IMR-90 (cell line): Measurements from ENCODE around the gene CELSR1. TPM values are rescaled to one million over a fixed set of nuclear protein-coding genes. Genes with fewer than 3 reads are reported as not detected.

ENCODE experiments used
- ATAC-seq: fragments of 200-7000 bp; cut with Tn5 transposase; 2 replicates; pipeline ENCODE4 v1.9.1; 2020; ENCODE audit warnings: low read depth, mild to moderate bottlenecking, moderate library complexity
- BruUV-seq: library from RNA; stranded (reverse); fragments of 400-500 nt; replicated peaks from 2 replicates; lab custom pipeline; 2021; lab: Mats Ljungman, UMichigan
- CTCF ChIA-PET: fragments of 300-600 bp; formaldehyde crosslinking; extraction: SDS; loops from one replicate; lab custom pipeline; 2021; ENCODE audit warnings: antibody characterized with exemption; lab: Yijun Ruan, JAX
- POLR2A ChIA-PET: fragments of 300-600 bp; sonication (Branson Sonifier 250); formaldehyde crosslinking; loops from one replicate; lab custom pipeline; 2022; ENCODE audit warnings: antibody characterized with exemption; ENCODE audit not compliant: unreplicated experiment; lab: Charles Lee
- DNase-seq: peaks from one replicate; pipeline ENCODE4 v3.0.0; 2013
- H2AFZ ChIP-seq: replicated peaks from 2 replicates; pipeline ENCODE3; 2013; ENCODE audit warnings: low read length, mild to moderate bottlenecking; ENCODE audit not compliant: poor library complexity
- H2AK5ac ChIP-seq: 2 replicates; pipeline ENCODE4 v1.6.1; 2013; ENCODE audit warnings: low read depth, low read length, inconsistent platforms
- H2AK9ac ChIP-seq: replicated peaks from 2 replicates; pipeline ENCODE3; 2013; ENCODE audit warnings: mild to moderate bottlenecking, low read depth, low read length, moderate library complexity; ENCODE audit not compliant: poor library complexity
- H2BK120ac ChIP-seq: 2 replicates; pipeline ENCODE4 v1.6.1; 2013; ENCODE audit warnings: low read depth, low read length, inconsistent platforms
- H2BK15ac ChIP-seq: 3 replicates; pipeline ENCODE4 v1.6.1; 2013; ENCODE audit warnings: low read depth, low read length, inconsistent platforms
- H2BK20ac ChIP-seq: 2 replicates; pipeline ENCODE4 v1.6.1; 2013; ENCODE audit warnings: low read depth, mild to moderate bottlenecking, inconsistent platforms, low read length, moderate library complexity
- H2BK5ac ChIP-seq: 2 replicates; pipeline ENCODE4 v1.6.1; 2013; ENCODE audit warnings: mild to moderate bottlenecking, low read depth, low read length, inconsistent platforms; ENCODE audit not compliant: poor library complexity, severe bottlenecking
- H3K14ac ChIP-seq: replicated peaks from 2 replicates; pipeline ENCODE4 v1.6.1; 2013; ENCODE audit warnings: low read depth, low read length, inconsistent platforms
- H3K18ac ChIP-seq: 2 replicates; pipeline ENCODE4 v1.6.1; 2013; ENCODE audit warnings: low read depth, low read length, control low read depth
- H3K23ac ChIP-seq: 2 replicates; pipeline ENCODE4 v1.6.1; 2013; ENCODE audit warnings: low read depth, low read length, inconsistent platforms
- H3K27ac ChIP-seq: 2 replicates; pipeline ENCODE4 v1.5.1; 2013; ENCODE audit warnings: mild to moderate bottlenecking, control low read depth, low read length; ENCODE audit not compliant: insufficient read depth
- H3K27me3 ChIP-seq: 2 replicates; pipeline ENCODE4 v1.6.1; 2013; ENCODE audit warnings: low read length; ENCODE audit not compliant: control insufficient read depth, insufficient read depth
- H3K36me3 ChIP-seq: 2 replicates; pipeline ENCODE4 v1.6.1; 2013; ENCODE audit warnings: low read length, mixed read lengths; ENCODE audit not compliant: control insufficient read depth, insufficient read depth
- H3K4ac ChIP-seq: 2 replicates; pipeline ENCODE4 v1.6.1; 2013; ENCODE audit warnings: low read depth, low read length, inconsistent platforms
- H3K4me1 ChIP-seq: 2 replicates; pipeline ENCODE4 v1.6.1; 2013; ENCODE audit warnings: low read length, mixed read lengths; ENCODE audit not compliant: control insufficient read depth, insufficient read depth
- H3K4me2 ChIP-seq: 2 replicates; pipeline ENCODE4 v1.6.1; 2013; ENCODE audit warnings: low read depth, mild to moderate bottlenecking, control low read depth, low read length, moderate library complexity
- H3K4me3 ChIP-seq: 2 replicates; pipeline ENCODE4 v1.5.1; 2013; ENCODE audit warnings: low read depth, mild to moderate bottlenecking, control low read depth, low read length, moderate library complexity; ENCODE audit not compliant: insufficient read depth
- H3K56ac ChIP-seq: 2 replicates; pipeline ENCODE4 v1.6.1; 2013; ENCODE audit warnings: low read length, inconsistent platforms; ENCODE audit not compliant: insufficient read depth; ENCODE audit errors: extremely low read depth
- H3K79me1 ChIP-seq, 2 experiments: 2 replicates each; pipeline ENCODE4 v1.6.1; 2013; ENCODE audit warnings: low read length in 2 of 2, inconsistent platforms in 1 of 2, low read depth in 1 of 2
- H3K9ac ChIP-seq: 2 replicates; pipeline ENCODE4 v1.6.1; 2013; ENCODE audit warnings: low read depth, low read length, control low read depth
- H3K9me1 ChIP-seq: 2 replicates; pipeline ENCODE4 v1.6.1; 2013; ENCODE audit warnings: low read length, inconsistent platforms; ENCODE audit not compliant: insufficient read depth
- H3K9me3 ChIP-seq: 2 replicates; pipeline ENCODE4 v1.6.1; 2013; ENCODE audit warnings: low read length; ENCODE audit not compliant: control insufficient read depth, insufficient read depth
- H4K20me1 ChIP-seq: 2 replicates; pipeline ENCODE4 v1.6.1; 2013; ENCODE audit warnings: low read length, inconsistent platforms; ENCODE audit not compliant: insufficient read depth
- H4K5ac ChIP-seq: 2 replicates; pipeline ENCODE4 v1.6.1; 2013; ENCODE audit warnings: mild to moderate bottlenecking, low read depth, low read length, control low read depth
- H4K8ac ChIP-seq, 2 experiments: 2 replicates each; pipeline ENCODE4 v1.6.1; 2013; ENCODE audit warnings: low read depth in 2 of 2, low read length in 2 of 2, control low read depth in 1 of 2, inconsistent platforms in 1 of 2
- H4K91ac ChIP-seq: 2 replicates; pipeline ENCODE4 v1.6.1; 2013; ENCODE audit warnings: low read depth, low read length, inconsistent platforms; ENCODE audit not compliant: insufficient read depth
- BHLHE40 ChIP-seq: fragments of 150-350 bp; IDR thresholded peaks from 2 replicates; pipeline ENCODE4 v1.6.1; 2016; ENCODE audit warnings: mild to moderate bottlenecking, low read depth, low read length
- CHD1 ChIP-seq: IDR thresholded peaks from 2 replicates; pipeline ENCODE4 v1.6.1; 2012; ENCODE audit warnings: low read depth, low read length, improper control_type of control experiment
- CTCF ChIP-seq: conservative IDR thresholded peaks from 2 replicates; pipeline ENCODE4 v1.5.1; 2012; ENCODE audit warnings: mild to moderate bottlenecking, low read depth, low read length, improper control_type of control experiment
- ELK1 ChIP-seq: fragments of 150-350 bp; IDR thresholded peaks from 2 replicates; pipeline ENCODE4 v1.6.1; 2016; ENCODE audit warnings: low read depth, mild to moderate bottlenecking, low read length, moderate library complexity, borderline replicate concordance
- FOS ChIP-seq: fragments of 150-350 bp; IDR thresholded peaks from 2 replicates; pipeline ENCODE4 v1.6.1; 2016; ENCODE audit warnings: low read depth, low read length
- MAFK ChIP-seq: IDR thresholded peaks from 2 replicates; pipeline ENCODE4 v1.6.1; 2012; ENCODE audit warnings: low read depth, low read length, improper control_type of control experiment
- MAZ ChIP-seq: IDR thresholded peaks from 2 replicates; pipeline ENCODE4 v1.6.1; 2012; ENCODE audit warnings: low read depth, mild to moderate bottlenecking, low read length, improper control_type of control experiment, moderate library complexity, borderline replicate concordance
- MXI1 ChIP-seq: IDR thresholded peaks from 2 replicates; pipeline ENCODE4 v1.6.1; 2012; ENCODE audit warnings: low read depth, mild to moderate bottlenecking, low read length, moderate library complexity, borderline replicate concordance
- POLR2A ChIP-seq: IDR thresholded peaks from 2 replicates; pipeline ENCODE4 v1.6.1; 2012; ENCODE audit warnings: mild to moderate bottlenecking, low read depth, low read length
- RAD21 ChIP-seq: IDR thresholded peaks from 2 replicates; pipeline ENCODE4 v1.6.1; 2012; ENCODE audit warnings: low read length, improper control_type of control experiment
- RCOR1 ChIP-seq: IDR thresholded peaks from 2 replicates; pipeline ENCODE4 v1.6.1; 2012; ENCODE audit warnings: mild to moderate bottlenecking, low read length, improper control_type of control experiment; ENCODE audit not compliant: insufficient replicate concordance
- RFX5 ChIP-seq: IDR thresholded peaks from 2 replicates; pipeline ENCODE4 v1.8.0; 2012; ENCODE audit warnings: low read depth, mild to moderate bottlenecking, low read length, moderate library complexity
- SMC3 ChIP-seq: fragments of 150-350 bp; IDR thresholded peaks from 2 replicates; pipeline ENCODE4 v1.6.1; 2016; ENCODE audit warnings: low read depth, mild to moderate bottlenecking, antibody characterized with exemption, low read length, moderate library complexity
- USF2 ChIP-seq: fragments of 150-350 bp; IDR thresholded peaks from 2 replicates; pipeline ENCODE4 v1.6.1; 2017; ENCODE audit warnings: mild to moderate bottlenecking, antibody characterized with exemption, low read length, low read depth
- WGBS, 2 experiments: methylation state at CpG; one replicate each; pipeline versions ENCODE4 v1.1.5 to v1.1.7; 2013; ENCODE audit warnings: missing lambda C conversion rate in 2 of 2; ENCODE audit not compliant: insufficient read length in 1 of 2; ENCODE audit errors: extremely low coverage in 2 of 2; 5-methylcytosine and 5-hydroxymethylcytosine counted together
- dilution Hi-C: fragments of 300-500 bp; cut with HindIII; formaldehyde crosslinking; loops from one replicate; pipeline ENCODE4 v1.14.3; 2018; ENCODE audit warnings: low sequenced_read_pairs; ENCODE audit not compliant: unreplicated experiment
- in situ Hi-C: fragments of 300-500 bp; cut with MboI; formaldehyde crosslinking; loops from 3 replicates; pipeline ENCODE4 v1.14.3; 2019; ENCODE audit warnings: low sequenced_read_pairs, inconsistent platforms, mixed read lengths
- intact Hi-C: fragments of 100-400 bp; cut with micrococcal nuclease; formaldehyde crosslinking; loops from 2 replicates; pipeline ENCODE4 v1.10.0; 2022
- polyA plus RNA-seq, 3 experiments: library from polyadenylated mRNA; depleted of rRNA; stranded (reverse); fragments of >200 nt; gene quantifications; 2 replicates each; pipeline ENCODE4 v1.2.3, GENCODE V29; 2012; ENCODE audit warnings: low replicate concordance in 1 of 3
- total RNA-seq: library from RNA; depleted of rRNA; stranded (reverse); fragments of >200 nt; gene quantifications from 2 replicates; pipeline ENCODE4 v1.2.3, GENCODE V29; 2012

The CELSR1 gene
- total and polyA plus RNA-seq, 2 of the 4 experiments (the other 2 are of a cell fraction), result 0.36 to 0.82 TPM

- Histone ChIP-seq H2AFZ (no peak overlapping the region), H3K27me3 (peaks cover 32% of the 10 kb centered on the region), H3K36me3 (no peaks in the 10 kb centered on the region), H2BK5ac (no peak overlapping the region), H3K79me1 (no peaks in the 10 kb centered on the region), H3K9me3 (peaks cover 4% of the 10 kb centered on the region), H3K9me1 (0 out of 2 replicates have a peak, but pooled peaks cover 1% of the 10 kb centered on the region), H2AK5ac (no peak overlapping the region), H4K20me1 (no peaks in the 10 kb centered on the region), H2BK20ac (no peak overlapping the region), H3K4me2 (no peak overlapping the region), H3K14ac (no peak overlapping the region), H3K27ac (no peak overlapping the region), H2BK120ac (no peak overlapping the region), H3K23ac (no peak overlapping the region), H3K9ac (no peak overlapping the region), H4K8ac (no peak overlapping the region), H3K4me3 (no peak overlapping the region), H3K4me1 (peaks cover 5% of the 10 kb centered on the region), H3K56ac (no peak overlapping the region), H3K4ac (no peak overlapping the region), H2BK15ac (no peak overlapping the region), H4K91ac (no peak overlapping the region), H2AK9ac (no peak overlapping the region), H4K5ac (no peak overlapping the region), H3K18ac (no peak overlapping the region)
- WGBS, 2 experiments, result 100% methylated on average over 2 of the region's 5 CpGs; no CpG with 5 or more reads in 1 of the 2 experiments
- no TSS peak for BruUV-seq
- no peak for TF ChIP-seq RAD21
- TF ChIP-seq RFX5, result no peak
- no peak for TF ChIP-seq CTCF
- TF ChIP-seq CHD1, result no peak
- no peak for TF ChIP-seq POLR2A
- no peak for TF ChIP-seq MAZ
- no peak for TF ChIP-seq ELK1
- no peak for TF ChIP-seq SMC3
- no peak for TF ChIP-seq FOS
- TF ChIP-seq RCOR1, result no peak
- no peak for TF ChIP-seq BHLHE40
- no peak for TF ChIP-seq MAFK
- TF ChIP-seq MXI1, result no peak
- no peak for TF ChIP-seq USF2
- POLR2A ChIA-PET, result no interaction called here
- intact Hi-C loops (no loop called here), dilution Hi-C loops (no loop called here), in situ Hi-C loops (loop anchor here (5.0 to 25.0 kb wide), 2 partner anchors 174 to 404 kb away; no protein-coding TSS in a partner anchor)
- DNase-seq (no peak), ATAC-seq (no peak)
- CTCF ChIA-PET, result interaction anchor here (3.2 kb wide), 1 partner anchor 173 kb away, joined by 26 read pairs; no protein-coding TSS in a partner anchor
Observed at GRCh38 chr22:46540874-46541273, 3.5 kb upstream of the CELSR1 start.
